SIG-M5 (cell line): ENCODE results near the gene BMPR2.
"Not testable (repeated sequence)": the region's sequence is repeated elsewhere in the genome, so short reads cannot be mapped to it uniquely, and the experiment has no call there.

ENCODE experiments used
- DNase-seq: peaks from one replicate; lab custom pipeline; 2025; lab: John Stamatoyannopoulos, UW

The BMPR2 gene

GRCh38 chr2:202452744-202453143 is 76.6 kb downstream of the BMPR2 start:
- DNase-seq = no peak

GRCh38 chr2:202454536-202454935 is 78.4 kb downstream of the BMPR2 start:
- no peak for DNase-seq

- no peak for DNase-seq
Measured at GRCh38 chr2:202455114-202455513, 79.0 kb downstream of the BMPR2 start.

GRCh38 chr2:202460119-202460518 is 84.0 kb downstream of the BMPR2 start:
- DNase-seq = no peak

GRCh38 chr2:202479090-202479489 is 103.0 kb downstream of the BMPR2 start:
- no peak for DNase-seq

- DNase-seq = no peak
Measured at GRCh38 chr2:202479610-202480009, 103.5 kb downstream of the BMPR2 start.

- DNase-seq = no peak
Measured at GRCh38 chr2:202486351-202486750, 110.2 kb downstream of the BMPR2 start.

- no peak for DNase-seq
Measured at GRCh38 chr2:202488671-202489070, 112.5 kb downstream of the BMPR2 start.

GRCh38 chr2:202490479-202490878 is 114.4 kb downstream of the BMPR2 start:
- no peak for DNase-seq

- no peak for DNase-seq
Measured at GRCh38 chr2:202491514-202491913, 115.4 kb downstream of the BMPR2 start.

GRCh38 chr2:202494300-202495229 is 118.4 kb downstream of the BMPR2 start:
- DNase-seq = no peak

- no peak for DNase-seq
Measured at GRCh38 chr2:202495230-202495604, 119.1 kb downstream of the BMPR2 start.

- not testable (repeated sequence) for DNase-seq
Measured at GRCh38 chr2:202496835-202497472, 120.8 kb downstream of the BMPR2 start.

GRCh38 chr2:202497473-202497866 is 121.3 kb downstream of the BMPR2 start:
- not testable (repeated sequence) for DNase-seq

- DNase-seq = not testable (repeated sequence)
Measured at GRCh38 chr2:202499841-202500240, 123.7 kb downstream of the BMPR2 start.

GRCh38 chr2:202503276-202503675 is 127.1 kb downstream of the BMPR2 start:
- not testable (repeated sequence) for DNase-seq

GRCh38 chr2:202508686-202509085 is 132.6 kb downstream of the BMPR2 start:
- no peak for DNase-seq

- no peak for DNase-seq
Measured at GRCh38 chr2:202510911-202511310, 134.8 kb downstream of the BMPR2 start.

GRCh38 chr2:202512176-202512575 is 136.0 kb downstream of the BMPR2 start:
- no peak for DNase-seq

- no peak for DNase-seq
Measured at GRCh38 chr2:202514732-202515131, 138.6 kb downstream of the BMPR2 start.

- DNase-seq = no peak
Measured at GRCh38 chr2:202519453-202519852, 143.3 kb downstream of the BMPR2 start.

- DNase-seq = no peak
Measured at GRCh38 chr2:202521470-202521869, 145.3 kb downstream of the BMPR2 start.

GRCh38 chr2:202529389-202529788 is 153.3 kb downstream of the BMPR2 start:
- no peak for DNase-seq
